GM21526 (cell line): ENCODE results near the gene TIAM2.

Experiments
- ATAC-seq: cut with Tn5 transposase; IDR thresholded peaks from one replicate; pipeline ENCODE4 v1.9.1; 2021; ENCODE audit warnings: moderate library complexity; ENCODE audit not compliant: unreplicated experiment, low FRiP score

TIAM2 gene

DNA sequence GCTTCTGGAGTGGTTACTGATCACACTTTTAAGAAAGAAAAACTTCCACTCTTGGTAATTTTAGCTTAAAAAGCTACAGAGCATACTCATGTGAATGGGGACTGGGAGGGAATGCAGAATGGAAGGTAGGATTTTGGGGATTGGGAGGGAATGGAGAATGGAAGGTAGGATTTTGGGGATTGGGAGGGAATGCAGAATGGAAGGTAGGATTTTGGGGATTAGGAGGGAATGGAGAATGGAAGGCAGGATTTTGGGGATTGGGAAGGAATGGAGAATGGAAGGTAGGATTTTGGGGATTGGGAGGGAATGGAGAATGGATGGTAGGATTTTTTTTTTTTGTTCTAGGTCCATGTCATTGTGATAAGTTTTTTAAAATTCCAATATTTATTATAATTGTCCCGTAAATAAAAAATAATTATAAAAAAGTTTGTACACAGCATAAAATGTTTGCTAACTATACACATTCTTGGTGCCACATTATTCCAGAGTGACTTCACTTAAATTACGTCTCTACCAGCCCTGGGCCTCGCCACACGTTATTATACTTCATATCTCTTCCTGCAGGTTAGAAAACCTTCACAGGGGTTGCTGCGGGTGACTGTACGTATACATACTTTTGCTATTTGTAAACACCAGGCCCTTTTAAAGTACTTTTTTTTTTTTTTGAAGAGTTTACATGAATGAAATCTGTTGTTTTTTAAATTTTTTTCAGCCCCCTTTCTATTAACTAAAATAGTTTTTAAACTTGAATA is 127.3 kb downstream of the TIAM2 start:
- ATAC-seq: no peak

DNA sequence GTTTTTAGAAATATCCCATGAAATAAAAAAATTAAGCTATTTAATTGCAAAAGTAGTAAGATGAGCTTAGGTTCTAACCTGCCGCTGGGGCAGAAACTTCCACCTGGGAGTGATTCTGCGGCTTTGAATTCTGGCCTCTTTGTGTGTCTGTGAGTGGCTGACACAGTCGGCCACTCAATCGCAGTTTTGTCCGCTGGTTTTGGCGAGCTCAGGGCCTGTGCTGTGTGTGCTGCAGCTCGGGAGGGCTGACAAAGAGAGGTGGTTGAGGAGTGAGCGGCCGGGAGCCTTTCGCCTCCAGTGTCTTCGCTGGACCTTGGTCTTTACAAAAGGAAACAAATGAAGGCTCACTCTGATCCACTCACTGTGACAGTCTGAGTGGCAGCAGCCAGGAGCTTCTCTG is 128.4 kb downstream of the TIAM2 start:
- no peak for ATAC-seq

DNA sequence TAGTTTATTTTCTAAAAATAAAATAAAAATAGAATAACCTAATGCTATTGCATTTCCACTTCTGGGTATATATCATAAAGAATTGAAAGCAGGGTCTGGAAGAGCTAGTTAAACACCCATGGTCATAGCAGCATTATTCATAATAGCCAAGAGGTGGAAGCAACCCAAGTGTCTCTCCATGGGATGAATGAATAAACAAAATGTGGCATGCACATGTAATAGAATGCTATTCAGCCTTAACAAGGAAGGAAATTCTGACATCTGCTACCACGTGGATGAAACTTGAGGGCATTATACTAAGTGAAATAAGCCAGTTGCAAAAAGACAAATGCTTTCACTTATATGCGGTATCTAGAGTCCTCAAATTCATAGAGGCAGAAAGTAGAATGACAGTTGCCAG is 130.8 kb downstream of the TIAM2 start:
- ATAC-seq: no peak

DNA sequence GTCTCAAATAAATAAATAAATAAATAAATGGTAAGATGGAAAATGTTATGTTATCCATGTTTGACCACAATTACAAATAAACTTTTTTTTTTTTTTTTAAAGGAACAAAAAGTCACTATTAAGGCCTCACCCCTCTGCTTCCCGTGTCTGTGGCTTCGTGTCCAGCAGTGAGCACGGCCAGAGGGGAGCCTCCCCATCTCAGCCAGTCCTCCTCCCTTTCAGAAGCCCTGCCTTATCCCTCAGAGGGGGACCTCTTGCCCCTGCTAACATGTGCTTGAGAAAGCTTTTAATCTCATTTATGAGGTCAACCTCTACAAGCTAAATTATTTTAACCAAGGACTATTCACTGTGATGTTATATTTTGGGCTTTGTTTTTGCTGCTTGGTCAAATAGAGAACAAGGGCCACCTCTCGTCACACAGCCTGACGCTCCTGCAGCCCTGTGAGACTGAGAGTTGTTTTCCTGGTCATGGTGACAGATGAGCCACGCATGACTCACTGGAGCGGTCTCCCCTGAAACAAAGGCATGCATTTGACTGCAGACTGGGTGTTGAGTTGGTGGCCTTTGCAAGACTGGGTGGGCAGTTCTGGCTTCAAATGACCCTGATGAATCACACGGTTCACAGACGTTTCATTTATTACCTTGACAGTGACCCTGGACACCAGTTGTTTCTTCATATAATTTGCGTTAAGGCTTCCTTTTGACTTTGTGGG is 131.8 kb downstream of the TIAM2 start:
- ATAC-seq: no peak

DNA sequence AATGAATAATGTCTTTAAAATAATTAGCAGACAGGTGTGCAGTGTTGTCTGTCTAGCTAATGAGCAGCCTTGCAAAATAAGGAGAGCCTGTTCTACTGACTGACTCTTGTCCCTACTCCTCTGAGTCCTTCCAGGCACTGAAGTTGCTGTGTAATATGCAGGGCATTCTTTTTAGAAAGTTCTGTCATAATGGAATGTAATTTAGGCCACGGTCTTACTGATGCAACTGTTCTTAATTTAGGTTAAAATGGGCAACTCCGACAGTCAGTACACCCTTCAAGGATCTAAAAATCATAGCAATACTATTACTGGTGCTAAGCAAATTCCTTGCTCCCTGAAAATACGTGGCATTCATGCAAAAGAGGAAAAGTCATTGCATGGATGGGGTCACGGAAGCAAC is 133.9 kb downstream of the TIAM2 start:
- no peak for ATAC-seq

DNA sequence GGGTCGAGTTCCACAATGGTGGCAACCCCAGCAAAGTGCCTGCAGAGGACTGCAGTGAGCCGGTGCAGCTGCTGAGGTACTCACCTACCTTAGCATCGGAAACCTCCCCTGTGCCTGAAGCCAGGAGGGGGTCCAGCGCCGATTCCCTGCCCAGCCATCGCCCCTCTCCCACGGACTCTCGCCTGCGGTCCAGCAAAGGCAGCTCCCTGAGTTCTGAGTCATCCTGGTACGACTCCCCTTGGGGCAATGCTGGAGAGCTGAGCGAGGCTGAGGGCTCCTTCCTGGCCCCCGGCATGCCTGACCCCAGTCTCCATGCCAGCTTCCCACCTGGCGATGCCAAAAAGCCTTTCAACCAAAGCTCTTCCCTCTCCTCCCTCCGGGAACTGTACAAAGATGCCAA is 134.6 kb downstream of the TIAM2 start:
- ATAC-seq: no peak

DNA sequence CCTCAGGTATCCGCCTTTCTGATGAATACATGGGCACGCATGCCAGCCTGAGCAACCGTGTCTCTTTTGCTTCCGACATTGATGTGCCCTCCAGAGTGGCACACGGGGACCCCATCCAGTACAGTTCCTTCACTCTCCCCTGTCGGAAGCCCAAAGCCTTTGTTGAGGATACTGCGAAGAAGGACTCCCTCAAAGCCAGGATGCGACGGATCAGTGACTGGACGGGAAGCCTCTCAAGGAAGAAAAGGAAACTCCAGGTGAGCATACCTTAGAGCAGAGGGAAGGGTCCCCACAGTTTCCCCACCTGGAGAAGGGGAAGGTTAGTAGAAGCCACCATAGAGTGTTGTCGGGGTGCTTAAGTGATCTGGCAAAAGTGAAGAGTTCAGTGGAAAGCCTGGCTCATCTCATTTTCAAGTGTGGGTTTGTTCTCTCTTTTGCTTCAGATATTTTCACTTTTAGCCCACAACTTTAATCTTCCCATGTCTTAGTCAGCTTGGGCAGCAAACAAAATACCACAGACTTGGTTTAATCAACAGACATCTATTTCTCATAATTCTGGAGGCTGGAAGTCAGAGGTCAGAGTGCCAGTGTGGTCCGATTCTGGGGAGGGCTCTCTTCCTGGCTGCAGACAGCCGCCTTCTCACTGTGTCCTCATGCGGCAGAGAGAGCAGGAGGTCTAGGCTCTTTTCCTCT is 135.2 kb downstream of the TIAM2 start:
- ATAC-seq: no peak

DNA sequence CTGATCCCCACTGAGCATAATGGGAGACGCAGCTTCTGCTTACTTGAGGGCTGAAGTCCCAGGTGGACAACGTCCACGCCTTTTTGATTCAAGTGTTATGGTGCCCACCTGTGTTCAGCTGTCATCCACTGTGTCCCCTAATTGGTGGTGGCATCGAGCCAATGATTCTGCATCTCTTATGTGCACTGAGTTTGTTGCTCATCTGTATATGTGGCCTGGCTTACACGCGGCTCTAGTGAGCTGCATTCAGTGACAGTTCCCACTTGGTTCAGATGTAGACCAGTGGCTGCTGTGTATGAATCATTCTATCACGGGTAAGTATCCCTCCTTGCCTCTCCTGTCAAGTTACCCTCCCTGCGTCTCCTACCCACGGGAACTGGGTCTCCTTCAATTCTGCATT is 137.5 kb downstream of the TIAM2 start:
- ATAC-seq: no peak

DNA sequence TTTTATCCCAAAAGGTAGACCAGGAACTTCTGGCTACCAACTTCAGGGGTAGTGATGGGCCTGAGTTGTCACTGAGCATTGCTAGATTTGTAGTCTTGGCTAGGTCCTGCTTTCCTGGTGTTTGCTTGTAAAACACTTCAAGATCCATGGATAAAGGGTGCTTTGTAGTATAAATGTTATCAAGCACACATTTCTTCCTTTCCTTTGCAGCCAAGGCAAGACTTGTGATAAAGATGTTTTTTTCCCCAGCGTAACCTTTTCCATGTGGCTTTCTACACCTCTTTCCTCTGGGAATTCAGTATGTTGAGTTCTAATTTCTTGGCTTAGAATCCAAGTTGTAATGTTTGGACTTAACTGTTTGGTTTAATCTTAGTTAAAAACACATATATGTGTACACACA is 145.9 kb downstream of the TIAM2 start:
- no peak for ATAC-seq

DNA sequence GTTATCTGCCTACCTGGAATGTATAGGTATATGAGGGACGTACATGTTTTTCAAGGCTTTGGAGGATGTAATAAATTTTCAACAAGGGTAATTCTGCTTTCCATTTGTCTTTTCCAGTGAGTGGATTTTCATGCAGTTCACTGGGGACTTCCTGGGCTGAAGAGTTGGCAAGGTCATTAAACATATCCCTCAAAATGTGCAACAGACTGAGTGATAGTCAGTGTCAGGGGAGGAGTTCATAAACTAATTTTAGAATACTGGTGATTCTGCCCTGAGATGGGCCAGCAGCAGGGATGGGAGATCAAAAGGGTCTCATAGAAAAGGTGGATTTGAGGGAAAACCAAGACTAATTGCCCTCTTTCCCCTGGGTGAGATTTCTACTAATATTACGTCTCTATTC is 146.4 kb downstream of the TIAM2 start:
- no peak for ATAC-seq

DNA sequence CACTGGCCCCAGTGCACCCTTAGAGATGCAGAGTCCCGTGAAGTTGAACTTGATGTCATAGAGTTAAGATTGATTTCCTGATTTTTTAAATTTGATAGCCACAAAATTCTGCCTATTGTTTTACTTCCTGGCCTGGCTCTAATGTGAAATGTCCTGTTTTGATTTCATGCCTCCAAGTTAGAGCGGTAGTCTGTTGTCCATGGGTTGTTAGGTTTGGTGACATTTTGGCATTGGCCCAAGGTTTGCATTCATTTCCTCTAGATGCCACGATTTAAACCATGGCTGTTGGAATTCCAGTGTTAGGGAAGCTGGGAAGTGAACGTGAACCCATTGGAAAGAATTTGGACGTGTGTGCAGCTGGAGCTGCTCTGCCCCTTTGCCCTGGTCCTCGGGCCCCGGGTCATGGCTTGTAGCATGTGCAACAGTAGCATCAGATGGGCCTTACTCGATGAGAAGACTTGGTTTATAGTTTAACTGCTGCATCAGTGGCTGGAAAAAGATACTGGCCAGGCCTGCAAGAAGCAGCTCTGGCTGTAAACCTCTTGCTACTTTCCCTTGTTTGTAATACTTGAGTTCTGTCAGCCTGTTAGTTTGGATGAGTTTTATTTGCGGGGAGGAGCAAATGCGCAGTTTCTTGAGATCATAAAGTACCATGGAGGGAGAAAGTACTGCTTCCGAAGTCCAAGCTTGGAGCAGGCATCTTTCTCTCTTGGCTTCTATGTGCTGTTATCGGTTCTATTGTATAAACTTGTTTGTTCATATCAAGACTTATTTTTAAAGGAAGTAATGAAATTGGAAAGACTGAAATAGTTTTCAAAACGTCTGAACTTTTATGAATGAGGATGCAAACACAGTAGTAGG is 147.3 kb downstream of the TIAM2 start:
- no peak for ATAC-seq

DNA sequence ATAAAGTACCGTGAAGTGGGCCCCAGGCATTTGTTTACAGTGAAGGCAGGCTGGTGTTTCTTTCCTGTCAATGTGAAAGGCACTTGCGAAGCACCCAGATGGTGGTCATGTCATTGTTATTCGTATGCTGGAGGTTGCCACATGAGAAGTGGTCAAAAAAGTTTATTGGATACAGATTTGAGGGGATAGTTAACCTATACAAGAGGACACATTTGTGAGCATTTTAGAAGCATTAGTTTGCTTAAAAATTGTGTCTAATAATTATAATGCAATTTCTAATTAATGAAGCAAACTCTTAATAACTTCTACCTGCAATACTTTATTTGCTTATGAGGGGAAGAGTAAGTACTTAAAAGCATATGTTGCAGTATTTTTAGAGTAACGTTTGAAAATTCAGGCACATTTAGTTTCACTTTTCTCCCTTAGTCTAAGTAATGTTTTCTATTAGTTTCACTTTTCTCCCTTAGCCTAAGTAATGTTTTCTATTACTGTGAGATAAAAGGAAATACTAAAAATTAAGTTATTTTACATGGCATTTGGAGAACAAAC is 148.0 kb downstream of the TIAM2 start:
- no peak for ATAC-seq

DNA sequence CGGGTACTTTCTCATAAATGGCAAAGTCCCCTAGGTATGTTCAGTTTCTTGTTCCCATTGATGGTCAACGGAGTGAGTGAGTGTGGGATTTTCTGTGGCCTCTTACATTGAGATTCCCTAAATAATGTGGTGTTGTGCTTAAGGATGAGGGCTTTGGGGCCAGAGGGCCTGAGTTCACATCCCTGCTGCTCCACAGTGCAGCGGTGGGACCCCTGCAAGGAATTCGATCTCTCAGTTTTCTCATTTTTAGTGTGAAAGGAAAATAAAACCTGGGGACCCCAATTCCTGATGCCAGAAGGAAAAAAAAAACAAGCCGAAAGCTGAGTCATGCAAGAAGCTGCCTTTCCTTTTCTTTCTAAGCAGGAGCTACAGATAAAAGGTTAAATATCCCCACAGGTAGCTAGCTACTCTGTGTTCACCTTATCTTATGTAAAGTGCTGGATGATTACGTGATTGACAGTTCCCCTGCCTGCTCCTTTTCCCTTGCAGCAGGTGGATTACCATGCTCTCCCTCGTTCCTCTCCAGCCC is 148.5 kb downstream of the TIAM2 start:
- ATAC-seq: no peak

DNA sequence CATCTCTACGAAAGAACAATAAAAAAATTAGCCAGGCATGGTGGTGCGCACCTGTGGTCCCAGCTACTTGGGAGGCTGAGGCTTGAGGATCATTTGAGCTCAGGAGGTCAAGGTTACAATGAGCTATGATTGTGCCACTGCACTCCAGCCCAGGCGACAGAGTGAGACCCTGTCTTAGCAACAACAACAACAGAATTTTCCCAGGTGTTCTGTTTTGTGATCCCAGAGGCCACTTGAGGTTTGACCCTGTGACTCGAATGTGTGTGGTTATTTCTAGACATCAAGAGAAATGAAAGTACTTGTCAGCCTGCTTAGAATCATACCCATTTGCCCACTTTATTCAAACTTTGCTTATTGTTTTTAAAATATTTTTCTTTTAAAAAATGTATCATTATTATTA is 151.1 kb downstream of the TIAM2 start:
- ATAC-seq: no peak

DNA sequence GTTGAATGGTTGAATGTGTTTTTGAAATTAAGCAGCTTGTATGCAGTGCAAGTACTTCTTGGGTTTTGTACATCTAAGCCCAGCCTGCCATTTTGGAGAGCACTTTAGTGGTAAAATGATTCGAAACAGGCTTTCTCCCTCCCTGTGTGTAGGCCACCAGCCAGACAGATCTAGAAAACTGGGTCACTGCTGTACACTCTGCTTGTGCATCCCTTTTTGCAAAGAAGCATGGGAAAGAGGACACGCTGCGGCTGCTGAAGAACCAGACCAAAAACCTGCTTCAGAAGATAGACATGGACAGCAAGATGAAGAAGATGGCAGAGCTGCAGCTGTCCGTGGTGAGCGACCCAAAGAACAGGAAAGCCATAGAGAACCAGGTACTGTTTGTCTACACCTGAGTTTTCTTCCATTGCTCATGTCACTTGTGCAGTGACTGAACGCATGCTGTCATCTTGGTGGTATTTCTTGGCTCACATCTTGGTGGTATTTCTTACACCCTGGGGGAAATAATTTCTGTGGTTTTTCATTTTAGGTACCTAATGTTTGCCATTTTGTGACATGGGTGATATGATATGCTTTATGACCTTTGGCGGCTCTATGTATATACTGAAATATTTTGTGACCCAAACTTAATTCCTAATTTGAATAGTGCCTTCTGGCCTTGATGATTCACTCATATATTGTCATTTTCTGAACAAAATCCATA is 153.0 kb downstream of the TIAM2 start:
- ATAC-seq: no peak

DNA sequence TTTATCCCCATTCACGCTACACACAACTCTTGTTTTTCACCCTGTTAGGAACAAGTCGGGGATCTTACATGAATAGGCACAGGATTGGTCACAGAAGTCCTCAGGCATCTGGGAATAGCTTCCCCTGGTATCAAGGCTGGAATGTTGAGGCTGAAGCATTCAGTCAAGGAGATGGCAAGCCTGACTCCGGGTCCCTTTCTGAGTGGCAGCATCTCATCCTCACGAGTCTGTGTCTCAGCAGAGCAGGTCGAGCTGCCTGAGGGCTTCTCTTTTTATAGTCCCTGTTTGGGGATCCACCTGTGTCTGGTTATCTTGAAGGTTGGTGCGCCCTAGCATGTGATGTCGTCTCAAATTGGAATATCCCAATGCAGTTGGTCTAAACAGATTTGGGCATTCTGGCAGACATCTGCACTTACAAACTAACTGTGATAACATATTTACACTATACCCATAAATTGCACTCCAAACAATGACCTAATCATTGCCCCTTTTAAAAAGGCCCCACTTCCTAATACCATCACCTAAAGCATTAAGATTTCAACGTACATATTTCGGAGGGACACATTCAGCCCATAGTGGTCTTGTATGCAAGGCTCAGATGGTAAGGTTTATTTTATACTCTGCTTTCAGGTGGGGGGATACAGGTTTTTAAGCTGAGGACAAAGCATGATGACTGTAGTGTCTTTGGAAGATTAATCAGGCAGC is 156.0 kb downstream of the TIAM2 start:
- no peak for ATAC-seq

DNA sequence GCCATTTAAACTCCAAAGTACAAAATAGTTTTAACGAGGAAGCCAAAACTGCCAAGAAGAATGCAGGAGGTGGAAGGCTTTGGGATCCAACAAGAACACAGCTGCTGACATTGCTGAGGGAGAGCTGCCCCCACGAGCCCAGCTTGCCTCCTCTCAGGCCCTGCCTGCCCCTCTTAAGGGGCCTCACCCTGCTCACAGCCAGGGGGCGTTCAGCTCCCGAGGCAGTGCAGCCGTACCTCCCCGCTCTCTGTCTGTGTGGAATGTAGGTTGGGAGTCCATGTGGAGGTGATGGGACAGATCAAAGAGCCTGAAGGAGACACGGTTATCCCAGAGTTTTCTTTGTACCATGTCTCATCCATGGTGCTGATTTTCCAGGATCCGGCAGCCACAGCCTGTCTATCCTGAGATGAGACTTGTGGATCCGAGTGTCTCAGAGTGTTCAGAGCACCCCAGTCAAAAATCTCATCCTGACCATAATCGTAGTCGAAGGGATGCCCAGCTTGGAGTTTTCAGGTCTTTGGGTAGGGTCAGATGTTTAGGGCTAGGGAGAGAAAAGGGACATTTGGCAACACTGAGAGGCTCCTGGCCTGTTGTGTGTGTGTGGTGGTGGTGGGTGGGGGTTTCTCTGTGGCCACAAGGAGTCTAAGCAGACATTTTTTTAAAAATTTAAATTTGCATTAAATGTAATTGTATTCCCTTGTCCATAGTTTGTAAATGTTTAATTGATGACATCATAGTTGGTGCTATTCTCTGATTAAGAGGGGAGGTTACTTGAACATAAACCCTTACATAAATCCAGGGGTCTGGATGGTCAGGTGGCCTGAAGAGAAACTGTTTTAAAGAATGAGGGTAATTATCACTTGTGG is 157.3 kb downstream of the TIAM2 start:
- ATAC-seq: no peak

DNA sequence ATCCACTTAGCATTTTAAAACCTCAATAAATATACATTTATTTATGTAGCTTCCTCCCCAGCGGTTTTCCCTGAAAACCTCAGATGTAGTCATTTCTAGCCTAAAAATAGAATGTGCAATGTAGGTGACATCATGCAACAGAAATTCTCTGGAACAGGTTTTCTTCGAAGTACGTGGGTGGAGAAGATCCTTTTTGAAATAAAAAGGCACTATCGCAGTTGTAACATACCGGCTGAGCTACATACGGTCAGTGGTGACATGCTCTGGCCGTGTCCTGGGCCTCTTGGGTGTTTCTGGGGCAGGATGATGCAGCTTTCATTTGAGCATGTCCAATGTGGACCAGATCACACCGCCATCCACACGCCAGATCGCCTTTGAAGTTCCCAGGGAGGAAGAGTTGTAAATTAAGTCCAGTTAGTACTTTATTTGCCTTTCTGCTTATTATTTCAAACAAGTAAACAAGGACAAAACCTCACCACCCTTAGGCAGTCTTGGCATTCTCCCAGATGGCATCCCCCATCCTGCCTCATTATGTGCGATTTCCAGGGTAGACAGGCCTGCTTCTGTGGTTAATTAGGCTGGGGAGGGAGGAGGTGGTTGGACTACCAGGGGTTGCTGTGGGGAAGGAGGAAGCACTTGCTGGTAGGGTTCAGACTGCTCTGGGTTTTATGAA is 159.2 kb downstream of the TIAM2 start:
- ATAC-seq: no peak
